GM19328 (cell line): ENCODE data around the gene ATP1A2.

ENCODE experiments used
- ATAC-seq: cut with Tn5 transposase; IDR thresholded peaks from one replicate; pipeline ENCODE4 v1.9.1; 2021; ENCODE audit warnings: mild to moderate bottlenecking, moderate library complexity; ENCODE audit not compliant: unreplicated experiment

The ATP1A2 gene

GRCh38 chr1:160168609-160169369, 53.2 kb downstream of the ATP1A2 start:
- no peak for ATAC-seq

GRCh38 chr1:160169553-160170399, 54.2 kb downstream of the ATP1A2 start:
- ATAC-seq: no peak

- no peak for ATAC-seq
These were observed 55.8 kb downstream of the ATP1A2 start for GRCh38 chr1:160171354-160171753.

- no peak for ATAC-seq
These were observed 56.4 kb downstream of the ATP1A2 start for GRCh38 chr1:160171980-160172379.

- ATAC-seq: no peak
These were observed 61.7 kb downstream of the ATP1A2 start for GRCh38 chr1:160177231-160177630.

GRCh38 chr1:160177667-160178066, 62.1 kb downstream of the ATP1A2 start:
- ATAC-seq: no peak

GRCh38 chr1:160178731-160179130, 63.2 kb downstream of the ATP1A2 start:
- no peak for ATAC-seq

- ATAC-seq: no peak
These were observed 63.8 kb downstream of the ATP1A2 start for GRCh38 chr1:160179336-160179735.

GRCh38 chr1:160186246-160186645, 70.7 kb downstream of the ATP1A2 start:
- ATAC-seq: no peak

- ATAC-seq: no peak
These were observed 71.2 kb downstream of the ATP1A2 start for GRCh38 chr1:160186729-160187128.

GRCh38 chr1:160187407-160187806, 71.8 kb downstream of the ATP1A2 start:
- ATAC-seq: no peak

- ATAC-seq: no peak
These were observed 72.8 kb downstream of the ATP1A2 start for GRCh38 chr1:160188341-160188740.

- no peak for ATAC-seq
These were observed 74.4 kb downstream of the ATP1A2 start, which contains the start of gene CASQ1 for GRCh38 chr1:160189649-160190625. Gene CASQ1, plus strand, starts transcription at chr1:160190575. Its CDS starts 177 bp downstream, at chr1:160190752.

GRCh38 chr1:160191756-160192155, 76.2 kb downstream of the ATP1A2 start:
- no peak for ATAC-seq

- no peak for ATAC-seq
These were observed 76.7 kb downstream of the ATP1A2 start for GRCh38 chr1:160192234-160192633.
